ENCODE results near the gene DLG1. TPM values are rescaled to one million over a fixed set of nuclear protein-coding genes. Genes with fewer than 3 reads are reported as not detected.
"Not testable (repeated sequence)": the region's sequence is repeated elsewhere in the genome, so short reads cannot be mapped to it uniquely, and the experiment has no call there.

The DLG1 gene
- total and polyA plus RNA-seq, 2 donors (not counting 1 experiment from before 2014, with no cell fraction given), result 47.7 to 53.0 TPM

- Histone ChIP-seq H3K36me3 (ENCODE audit: control insufficient read depth, insufficient read depth, low read length) (no peaks in the 10 kb centered on the region), H3K79me2 (ENCODE audit: control insufficient read depth, insufficient read depth, low read length) (no peaks in the 10 kb centered on the region)
- TF ChIP-seq, protein P1, sequence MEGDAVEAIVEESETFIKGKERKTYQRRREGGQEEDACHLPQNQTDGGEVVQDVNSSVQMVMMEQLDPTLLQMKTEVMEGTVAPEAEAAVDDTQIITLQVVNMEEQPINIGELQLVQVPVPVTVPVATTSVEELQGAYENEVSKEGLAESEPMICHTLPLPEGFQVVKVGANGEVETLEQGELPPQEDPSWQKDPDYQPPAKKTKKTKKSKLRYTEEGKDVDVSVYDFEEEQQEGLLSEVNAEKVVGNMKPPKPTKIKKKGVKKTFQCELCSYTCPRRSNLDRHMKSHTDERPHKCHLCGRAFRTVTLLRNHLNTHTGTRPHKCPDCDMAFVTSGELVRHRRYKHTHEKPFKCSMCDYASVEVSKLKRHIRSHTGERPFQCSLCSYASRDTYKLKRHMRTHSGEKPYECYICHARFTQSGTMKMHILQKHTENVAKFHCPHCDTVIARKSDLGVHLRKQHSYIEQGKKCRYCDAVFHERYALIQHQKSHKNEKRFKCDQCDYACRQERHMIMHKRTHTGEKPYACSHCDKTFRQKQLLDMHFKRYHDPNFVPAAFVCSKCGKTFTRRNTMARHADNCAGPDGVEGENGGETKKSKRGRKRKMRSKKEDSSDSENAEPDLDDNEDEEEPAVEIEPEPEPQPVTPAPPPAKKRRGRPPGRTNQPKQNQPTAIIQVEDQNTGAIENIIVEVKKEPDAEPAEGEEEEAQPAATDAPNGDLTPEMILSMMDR (conservative IDR thresholded peaks at IDR 0.05 in 1 of 2, IDR thresholded peaks at IDR 0.05 in 1 of 2; ENCODE audit: low read depth in 1 of 2, low read length in 2 of 2), result no peak
- TF ChIP-seq EZH2 (IDR thresholded peaks at IDR 0.05; ENCODE audit: low read length, missing control alignments), result no peak
Measured at GRCh38 chr3:197064771-197065170, 233.6 kb downstream of the DLG1 start.

GRCh38 chr3:197062446-197062845 is 236.0 kb downstream of the DLG1 start:
- no peak overlapping the region for H3K27ac ChIP-seq (ENCODE audit: insufficient read depth, low read length)
- no peaks in the 10 kb centered on the region for H3K36me3 ChIP-seq (ENCODE audit: control insufficient read depth, insufficient read depth, low read length)
- TF ChIP-seq EZH2 (IDR thresholded peaks at IDR 0.05; ENCODE audit: low read length, missing control alignments), result no peak
- TF ChIP-seq, protein P1 (conservative IDR thresholded peaks at IDR 0.05 in 1 of 2, IDR thresholded peaks at IDR 0.05 in 1 of 2; ENCODE audit: low read depth in 1 of 2, low read length in 2 of 2), result no peak
- no peaks in the 10 kb centered on the region for H3K27me3 ChIP-seq (ENCODE audit: control insufficient read depth, insufficient read depth, low read length)
- H3K9ac ChIP-seq (ENCODE audit: insufficient read depth, low read length), result no peak overlapping the region
- no peak overlapping the region for H3K4me2 ChIP-seq (ENCODE audit: extremely low read depth, insufficient read depth, low read length)
- DNase-seq (ENCODE audit: low read depth in 2 of 2), result no peak
- H3K79me2 ChIP-seq (ENCODE audit: control insufficient read depth, insufficient read depth, low read length), result no peaks in the 10 kb centered on the region
- no peaks in the 10 kb centered on the region for H4K20me1 ChIP-seq (ENCODE audit: control insufficient read depth, extremely low read depth, insufficient read depth, low read length)
- H3K9me3 ChIP-seq (ENCODE audit: control insufficient read depth, insufficient read depth, low read depth, low read length), result no peaks in the 10 kb centered on the region
- H2AFZ ChIP-seq (ENCODE audit: low read length), result no peak overlapping the region
- no peaks in the 10 kb centered on the region for H3K4me1 ChIP-seq (ENCODE audit: control insufficient read depth, extremely low read depth, insufficient read depth, low read length)
- H3K4me3 ChIP-seq (replicated peaks in 1 of 4; ENCODE audit: control extremely low read depth in 1 of 4, insufficient read depth in 1 of 4, low read depth in 3 of 4, low read length in 4 of 4), result no peak overlapping the region

More at GRCh38 chr3:197064771-197065170, 233.6 kb downstream of the DLG1 start:
- Histone ChIP-seq H3K27me3 (ENCODE audit: control insufficient read depth, insufficient read depth, low read length) (no peaks in the 10 kb centered on the region), H2AFZ (ENCODE audit: low read length) (no peak overlapping the region), H3K4me3 (replicated peaks in 1 of 4; ENCODE audit: control extremely low read depth in 1 of 4, insufficient read depth in 1 of 4, low read depth in 3 of 4, low read length in 4 of 4) (no peak overlapping the region), H3K4me1 (ENCODE audit: control insufficient read depth, extremely low read depth, insufficient read depth, low read length) (no peaks in the 10 kb centered on the region), H4K20me1 (ENCODE audit: control insufficient read depth, extremely low read depth, insufficient read depth, low read length) (no peaks in the 10 kb centered on the region), H3K9ac (ENCODE audit: insufficient read depth, low read length) (no peak overlapping the region), H3K4me2 (ENCODE audit: extremely low read depth, insufficient read depth, low read length) (no peak overlapping the region), H3K27ac (ENCODE audit: insufficient read depth, low read length) (no peak overlapping the region), H3K9me3 (ENCODE audit: control insufficient read depth, insufficient read depth, low read depth, low read length) (no peaks in the 10 kb centered on the region)
- no peak for DNase-seq (ENCODE audit: low read depth in 2 of 2)

GRCh38 chr3:197051637-197052036 is 246.8 kb downstream of the DLG1 start:
- H3K9me3 ChIP-seq (ENCODE audit: control insufficient read depth, insufficient read depth, low read depth, low read length); H3K9ac ChIP-seq (ENCODE audit: insufficient read depth, low read length); H3K4me2 ChIP-seq (ENCODE audit: extremely low read depth, insufficient read depth, low read length); DNase-seq (ENCODE audit: low read depth in 2 of 2); H2AFZ ChIP-seq (ENCODE audit: low read length); H4K20me1 ChIP-seq (ENCODE audit: control insufficient read depth, extremely low read depth, insufficient read depth, low read length); H3K79me2 ChIP-seq (ENCODE audit: control insufficient read depth, insufficient read depth, low read length); H3K4me1 ChIP-seq (ENCODE audit: control insufficient read depth, extremely low read depth, insufficient read depth, low read length); H3K27ac ChIP-seq (ENCODE audit: insufficient read depth, low read length); H3K36me3 ChIP-seq (ENCODE audit: control insufficient read depth, insufficient read depth, low read length); H3K27me3 ChIP-seq (ENCODE audit: control insufficient read depth, insufficient read depth, low read length); H3K4me3 ChIP-seq (replicated peaks in 1 of 4; ENCODE audit: control extremely low read depth in 1 of 4, insufficient read depth in 1 of 4, low read depth in 3 of 4, low read length in 4 of 4): not testable (repeated sequence)

Measured in fibroblast of lung (primary cell).